ENCODE data around the gene BCL7C. TPM values are rescaled to one million over a fixed set of nuclear protein-coding genes. Genes with fewer than 3 reads are reported as not detected.

The BCL7C gene
- total and polyA plus RNA-seq, 10 of the 15 experiments (the other 5 are each of a cell fraction or from before 2014, with no cell fraction given): 1.1 to 30.5 (median 13.7) TPM

- SMC1A ChIA-PET (ENCODE audit: uncharacterized antibody, unreplicated experiment): interaction anchor here (2.0 kb wide), 1 partner anchor 44 kb away, joined by 7 read pairs; no protein-coding TSS in a partner anchor
- H3K79me2 ChIP-seq (ENCODE audit: control insufficient read depth, insufficient read depth, low read length): peaks cover 1% of the 10 kb centered on the region; the same call in 1 of the 2 replicates
- POLR2A ChIA-PET: interaction anchor here (1.0 kb wide), 1 partner anchor 18 kb away, joined by 4 read pairs; no protein-coding TSS in a partner anchor
- no peak overlapping the region for H3K9ac ChIP-seq (ENCODE audit: control insufficient read depth, insufficient read depth, low read length)
- H3K4me1 ChIP-seq (ENCODE audit: control insufficient read depth, insufficient read depth, low read length): peaks cover 16% of the 10 kb centered on the region
- H3K9me3 ChIP-seq (replicated peaks; ENCODE audit: control insufficient read depth, insufficient read depth, low read length): no peaks in the 10 kb centered on the region
- 99% methylated on average over 8 of the region's 8 CpGs for WGBS (ENCODE audit: insufficient coverage, insufficient replicate concordance, low lambda C conversion rate, missing lambda C conversion rate)
- no peak overlapping the region for H3K27ac ChIP-seq (ENCODE audit: control insufficient read depth, insufficient read depth)
- in situ Hi-C loops (cut with MboI): no loop called here
- H3K4me2 ChIP-seq (ENCODE audit: control insufficient read depth, insufficient read depth): no peak overlapping the region
- no peaks in the 10 kb centered on the region for H3K27me3 ChIP-seq (replicated peaks in 1 of 2; ENCODE audit: control insufficient read depth in 2 of 2, insufficient read depth in 2 of 2, low read length in 1 of 2)
- peaks cover 0 to 5% of the 10 kb centered on the region in 2 experiments; a peak in 2 of 4 replicates for H3K36me3 ChIP-seq (ENCODE audit: control insufficient read depth in 2 of 2, insufficient read depth in 2 of 2, low read length in 1 of 2)
- no TSS peak for BruUV-seq (replicated peaks)
- RAD21 ChIA-PET (ENCODE audit: unreplicated experiment): no interaction called here
- no peak for FAIRE-seq
- no peak overlapping the region for H2AFZ ChIP-seq (ENCODE audit: control insufficient read depth, low read depth, low read length)
- H3K4me3 ChIP-seq: no peak overlapping the region
- no peak for DNase-seq (ENCODE audit: low read depth, low spot score)
- intact Hi-C loops (cut with micrococcal nuclease; ENCODE audit: unreplicated experiment): no loop called here
- ATAC-seq: no peak
- H4K20me1 ChIP-seq (ENCODE audit: control insufficient read depth, insufficient read depth): no peaks in the 10 kb centered on the region
- CTCF ChIA-PET: interaction anchor here (5.4 kb wide), 1 partner anchor 44 kb away, joined by 32 read pairs; no protein-coding TSS in a partner anchor
- no peak for TF ChIP-seq NRF1 (conservative IDR thresholded peaks at IDR 0.05; ENCODE audit: low read depth, low read length)
- no peak for TF ChIP-seq IRF3 (IDR thresholded peaks at IDR 0.05)
- no peak for TF ChIP-seq HDAC6 (IDR thresholded peaks at IDR 0.05; ENCODE audit: unreplicated experiment)
- TF ChIP-seq LARP7 (IDR thresholded peaks at IDR 0.05): no peak
- TF ChIP-seq NR2F1 (conservative IDR thresholded peaks at IDR 0.05): no peak
- no peak for TF ChIP-seq CTCF (IDR thresholded peaks at IDR 0.05 in 2 of 3, conservative IDR thresholded peaks at IDR 0.05 in 1 of 3; ENCODE audit: control insufficient read depth in 2 of 3, extremely low read depth in 1 of 3, insufficient read depth in 1 of 3, low read depth in 3 of 3, low read length in 3 of 3)
- TF ChIP-seq SIX5 (IDR thresholded peaks at IDR 0.05; ENCODE audit: low read depth, low read length, severe bottlenecking): no peak
- TF ChIP-seq MYC (IDR thresholded peaks at IDR 0.05; ENCODE audit: insufficient read depth, insufficient read length, insufficient replicate concordance, low read length, severe bottlenecking): no peak
- TF ChIP-seq PRDM15 (CRISPR knock-in tag; IDR thresholded peaks at IDR 0.05): no peak
- TF ChIP-seq RBBP5 (conservative IDR thresholded peaks at IDR 0.05): no peak
- TF ChIP-seq ATF3 (IDR thresholded peaks at IDR 0.05; ENCODE audit: borderline replicate concordance, extremely low read depth, low read depth, low read length): no peak
- no peak for TF ChIP-seq KAT2A (conservative IDR thresholded peaks at IDR 0.05; ENCODE audit: control insufficient read depth, low read depth, low read length)
- TF ChIP-seq KLF5 (IDR thresholded peaks at IDR 0.05; ENCODE audit: partially characterized antibody): no peak
- TF ChIP-seq BACH1 (IDR thresholded peaks at IDR 0.05; ENCODE audit: borderline replicate concordance): no peak
- no peak for TF ChIP-seq KDM1A (IDR thresholded peaks at IDR 0.05; ENCODE audit: borderline replicate concordance)
- TF ChIP-seq MTA3 (IDR thresholded peaks at IDR 0.05; ENCODE audit: borderline replicate concordance, low read length): no peak
- no peak for TF ChIP-seq ZNF622 (IDR thresholded peaks at IDR 0.05)
- TF ChIP-seq SMAD5 (IDR thresholded peaks at IDR 0.05; ENCODE audit: low read depth): no peak
Observed at GRCh38 chr16:30888856-30889499, 4.9 kb downstream of the BCL7C start.

Measured in GM12878 (cell line).